ENCODE results near the gene RAB6A. TPM values are rescaled to one million over a fixed set of nuclear protein-coding genes. Genes with fewer than 3 reads are reported as not detected.
A peak's percentile ranks its signal among the peaks of the same experiment; 100 is the strongest.
"Not testable (repeated sequence)": the region's sequence is repeated elsewhere in the genome, so short reads cannot be mapped to it uniquely, and the experiment has no call there.

RAB6A gene
- total RNA-seq, 2 donors from 2014 or later, result 179 to 247 TPM

GRCh38 chr11:73787643-73788558 is 27.0 kb upstream of the RAB6A start, which contains the start of gene MRPL48:
TSS of gene MRPL48 (plus strand) at chr11:73787874. CDS start at chr11:73787972, 98 bp downstream.
- peak; percentile 65 for DNase-seq (ENCODE audit: low spot score)
- Histone ChIP-seq H3K4me3 (peak within 1 kb of the TSS; percentile 91), H3K27me3 (replicated peaks; ENCODE audit: insufficient read depth) (no peaks in the 10 kb centered on the region), H3K9me3 (no peaks in the 10 kb centered on the region), H3K36me3 (no peaks in the 10 kb centered on the region), H3K27ac (peak within 1 kb of the TSS; percentile 81 to 85), H3K4me1 (ENCODE audit: control insufficient read depth in 1 of 2, low read depth in 2 of 2) (peaks cover 4 to 13% of the 10 kb centered on the region in 2 donors)
- peak; percentile 82 for ATAC-seq (ENCODE audit: insufficient number of reproducible peaks, low FRiP score, low read depth)
- TF ChIP-seq CTCF (IDR thresholded peaks at IDR 0.05), result no peak

GRCh38 chr11:73787051-73787642 is 26.3 kb upstream of the RAB6A start:
- TF ChIP-seq CTCF (IDR thresholded peaks at IDR 0.05), result no peak
- no peaks in the 10 kb centered on the region for H3K9me3 ChIP-seq
- ATAC-seq (ENCODE audit: insufficient number of reproducible peaks, low FRiP score, low read depth) (no peak), DNase-seq (ENCODE audit: low spot score) (no peak)
- H3K36me3 ChIP-seq, result no peaks in the 10 kb centered on the region
- no peaks in the 10 kb centered on the region for H3K27me3 ChIP-seq (replicated peaks; ENCODE audit: insufficient read depth)
- H3K27ac ChIP-seq, result peak overlapping the region; percentile 81 to 85
- peak overlapping the region; percentile 91 for H3K4me3 ChIP-seq
- H3K4me1 ChIP-seq (ENCODE audit: control insufficient read depth in 1 of 2, low read depth in 2 of 2), result peaks cover 4 to 13% of the 10 kb centered on the region in 2 donors

- peaks cover 4 to 13% of the 10 kb centered on the region in 2 donors for H3K4me1 ChIP-seq (ENCODE audit: control insufficient read depth in 1 of 2, low read depth in 2 of 2)
- H3K4me3 ChIP-seq, H3K9me3 ChIP-seq: not testable (repeated sequence)
Observed at GRCh38 chr11:73785467-73785866, 24.6 kb upstream of the RAB6A start.

GRCh38 chr11:73784734-73785133 is 23.9 kb upstream of the RAB6A start:
- DNase-seq (ENCODE audit: low spot score) (no peak), ATAC-seq (ENCODE audit: insufficient number of reproducible peaks, low FRiP score, low read depth) (no peak)
- no peak overlapping the region for H3K27ac ChIP-seq
- no peaks in the 10 kb centered on the region for H3K27me3 ChIP-seq (replicated peaks; ENCODE audit: insufficient read depth)
- H3K9me3 ChIP-seq, result no peaks in the 10 kb centered on the region
- H3K36me3 ChIP-seq, result no peaks in the 10 kb centered on the region
- H3K4me1 ChIP-seq (ENCODE audit: control insufficient read depth in 1 of 2, low read depth in 2 of 2), result peaks cover 8 to 13% of the 10 kb centered on the region in 2 donors
- no peak overlapping the region for H3K4me3 ChIP-seq
- no peak for TF ChIP-seq CTCF (IDR thresholded peaks at IDR 0.05)

More at GRCh38 chr11:73785467-73785866, 24.6 kb upstream of the RAB6A start:
- H3K27ac ChIP-seq; ATAC-seq (ENCODE audit: insufficient number of reproducible peaks, low FRiP score, low read depth); H3K27me3 ChIP-seq (replicated peaks; ENCODE audit: insufficient read depth); H3K36me3 ChIP-seq; DNase-seq (ENCODE audit: low spot score): not testable (repeated sequence)

GRCh38 chr11:73784080-73784634 is 23.3 kb upstream of the RAB6A start:
- DNase-seq (ENCODE audit: low spot score) (no peak), ATAC-seq (ENCODE audit: insufficient number of reproducible peaks, low FRiP score, low read depth) (no peak)
- H3K4me3 ChIP-seq, result no peak overlapping the region
- no peaks in the 10 kb centered on the region for H3K9me3 ChIP-seq
- H3K4me1 ChIP-seq (ENCODE audit: control insufficient read depth in 1 of 2, low read depth in 2 of 2), result peaks cover 8 to 13% of the 10 kb centered on the region in 2 donors
- H3K27ac ChIP-seq, result no peak overlapping the region
- no peaks in the 10 kb centered on the region for H3K27me3 ChIP-seq (replicated peaks; ENCODE audit: insufficient read depth)
- no peak for TF ChIP-seq CTCF (IDR thresholded peaks at IDR 0.05)
- H3K36me3 ChIP-seq, result no peaks in the 10 kb centered on the region
